ENCODE measurements around the gene PDE6H.

- TF ChIP-seq, protein P1, sequence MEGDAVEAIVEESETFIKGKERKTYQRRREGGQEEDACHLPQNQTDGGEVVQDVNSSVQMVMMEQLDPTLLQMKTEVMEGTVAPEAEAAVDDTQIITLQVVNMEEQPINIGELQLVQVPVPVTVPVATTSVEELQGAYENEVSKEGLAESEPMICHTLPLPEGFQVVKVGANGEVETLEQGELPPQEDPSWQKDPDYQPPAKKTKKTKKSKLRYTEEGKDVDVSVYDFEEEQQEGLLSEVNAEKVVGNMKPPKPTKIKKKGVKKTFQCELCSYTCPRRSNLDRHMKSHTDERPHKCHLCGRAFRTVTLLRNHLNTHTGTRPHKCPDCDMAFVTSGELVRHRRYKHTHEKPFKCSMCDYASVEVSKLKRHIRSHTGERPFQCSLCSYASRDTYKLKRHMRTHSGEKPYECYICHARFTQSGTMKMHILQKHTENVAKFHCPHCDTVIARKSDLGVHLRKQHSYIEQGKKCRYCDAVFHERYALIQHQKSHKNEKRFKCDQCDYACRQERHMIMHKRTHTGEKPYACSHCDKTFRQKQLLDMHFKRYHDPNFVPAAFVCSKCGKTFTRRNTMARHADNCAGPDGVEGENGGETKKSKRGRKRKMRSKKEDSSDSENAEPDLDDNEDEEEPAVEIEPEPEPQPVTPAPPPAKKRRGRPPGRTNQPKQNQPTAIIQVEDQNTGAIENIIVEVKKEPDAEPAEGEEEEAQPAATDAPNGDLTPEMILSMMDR (IDR thresholded peaks at IDR 0.05): no peak
- TF ChIP-seq POLR2A (IDR thresholded peaks at IDR 0.05): no peak
These were observed 11.2 kb downstream of the PDE6H start for GRCh38 chr12:14984036-14984435.

Data from vagina (tissue), 2 donors.